Measurements from ENCODE around the gene HTRA1.

HTRA1 gene

DNA sequence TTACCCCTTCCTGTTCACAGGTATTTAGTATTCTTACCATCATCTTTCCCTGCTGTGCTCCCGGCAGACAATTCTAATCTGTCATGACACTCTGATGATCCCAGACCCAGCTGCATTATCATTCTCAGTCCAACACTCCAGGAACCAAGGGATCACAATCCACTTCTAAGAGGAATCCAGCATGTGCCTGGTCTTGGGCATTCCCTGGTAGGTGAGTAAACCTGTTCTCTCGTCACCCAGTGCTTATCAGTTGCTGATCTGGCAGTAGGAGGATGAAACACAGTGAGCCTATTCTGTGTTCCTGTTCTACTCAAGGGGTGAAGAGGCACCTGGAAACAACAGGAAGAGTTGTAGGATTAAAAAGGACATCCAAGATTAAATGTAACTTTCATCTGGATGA lies 97.9 kb downstream of the HTRA1 start:
- DNase-seq, result no peak

DNA sequence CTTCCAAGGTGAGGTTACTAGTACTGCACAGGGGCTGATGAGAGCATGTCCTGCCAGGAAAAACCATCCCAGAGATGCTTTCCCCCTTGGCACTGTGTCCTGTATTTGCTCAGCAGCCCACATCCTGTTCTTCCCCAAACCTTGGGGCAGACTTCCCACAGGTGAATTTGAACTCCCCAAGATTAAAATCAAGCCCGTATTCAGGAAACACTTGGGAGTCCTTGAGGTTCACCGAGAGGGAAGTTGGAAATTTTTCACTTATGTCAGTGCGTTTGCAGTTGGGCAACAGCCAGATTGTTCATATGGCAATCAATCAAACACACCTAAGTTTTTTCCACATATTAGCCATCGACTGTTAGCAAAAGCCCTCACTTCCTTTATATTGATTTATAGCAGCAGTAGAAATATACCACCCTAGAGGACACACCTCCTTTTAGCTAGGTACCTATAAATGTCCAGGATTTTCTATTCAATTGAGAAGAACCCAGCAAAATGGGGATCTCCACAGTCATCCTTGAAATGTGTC lies 99.0 kb downstream of the HTRA1 start, which contains the start of gene DMBT1:
TSS of gene DMBT1 (plus strand) at position 476 of the 526 bp plus-strand sequence. CDS start at position 493, 17 bp downstream.
- DNase-seq, result no peak

DNA sequence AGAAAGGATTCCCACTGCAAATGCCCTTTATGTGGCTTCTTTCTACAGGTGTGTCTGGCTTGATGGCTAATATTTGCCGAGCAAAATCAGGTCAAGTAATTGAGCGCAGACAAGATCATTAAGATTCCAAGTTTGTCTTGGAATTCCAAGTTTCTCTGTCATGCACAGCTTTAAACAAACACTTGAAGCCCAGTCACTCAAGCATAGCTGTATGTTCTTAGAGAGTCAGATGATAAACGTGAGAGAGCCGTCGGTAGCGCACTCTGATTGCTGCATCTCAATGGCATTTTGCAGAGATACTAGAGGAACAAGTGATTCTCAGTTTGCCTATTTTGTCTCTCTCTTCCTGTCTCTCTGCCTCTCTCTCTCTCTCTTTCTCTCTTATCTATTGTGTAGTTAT lies 99.9 kb downstream of the HTRA1 start:
- no peak for DNase-seq

DNA sequence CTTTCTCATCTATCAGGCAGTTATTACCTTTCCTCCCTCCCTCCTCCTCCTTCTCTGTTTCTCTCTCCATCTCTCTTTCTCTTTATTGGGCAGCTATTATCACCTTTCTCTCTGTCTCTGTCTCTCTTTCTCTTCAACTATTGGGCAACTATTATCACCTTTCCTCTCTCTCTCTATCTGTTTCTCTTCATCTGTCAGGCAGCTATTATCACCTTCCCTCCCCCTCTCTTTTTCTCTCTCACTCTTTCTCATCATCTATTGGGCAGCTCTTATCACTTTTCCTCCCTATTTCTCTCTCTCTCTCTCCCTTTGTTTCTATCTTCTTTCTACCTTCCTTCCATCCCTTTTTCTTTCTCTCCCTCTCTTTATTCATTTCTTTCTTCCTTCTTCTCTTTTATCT lies 100.4 kb downstream of the HTRA1 start:
- no peak for DNase-seq

Measured in activated CD4-positive, CD25-positive, alpha-beta regulatory T cell (primary cell).